Fibroblast of lung (primary cell): ENCODE measurements around the gene TECPR2.

Experiments
- CTCF ChIP-seq, 2 donors: IDR thresholded peaks in 1 of 2; conservative IDR thresholded peaks in 1 of 2; 1 replicate in 1 of 2; 2 replicates in 1 of 2; pipeline ENCODE4 v1.5.1; 2011 to 2012; ENCODE audit warnings: low read length in 2 of 2, control low read depth in 1 of 2, inconsistent platforms in 1 of 2, low read depth in 1 of 2, mild to moderate bottlenecking in 1 of 2
- EZH2 ChIP-seq: IDR thresholded peaks from 2 replicates; pipeline ENCODE4 v1.5.1; 2012; ENCODE audit warnings: low read length, control low read depth, mild to moderate bottlenecking; ENCODE audit errors: missing control alignments

- TF ChIP-seq CTCF (conservative IDR thresholded peaks at IDR 0.05 in 1 of 2, IDR thresholded peaks at IDR 0.05 in 1 of 2; ENCODE audit: low read depth in 1 of 2, low read length in 2 of 2) (no peak), EZH2 (no peak)
Measured at GRCh38 chr14:102356280-102356679, 6.5 kb upstream of the TECPR2 start.
